GM23248 (cell line): ENCODE results near the gene TXN2. TPM values are rescaled to one million over a fixed set of nuclear protein-coding genes. Genes with fewer than 3 reads are reported as not detected.

Experiments used
- DNase-seq: peaks from one replicate; pipeline ENCODE4 v3.0.0-alpha.2; 2015
- H2AFZ ChIP-seq: fragments of 200-600 bp; sonication (generic); 2 replicates; pipeline ENCODE4 v1.6.1; 2016; ENCODE audit warnings: antibody characterized with exemption
- H3F3A ChIP-seq: fragments of 200-600 bp; sonication (generic); 2 replicates; pipeline ENCODE4 v1.6.1; 2016; ENCODE audit warnings: mild to moderate bottlenecking, antibody characterized with exemption, mixed run types; ENCODE audit not compliant: insufficient read depth
- H3K27ac ChIP-seq: fragments of 200-600 bp; sonication (generic); 2 replicates; pipeline ENCODE4 v1.5.1; 2016; ENCODE audit warnings: mild to moderate bottlenecking
- H3K27me3 ChIP-seq: fragments of 200-600 bp; sonication (generic); replicated peaks from 2 replicates; pipeline ENCODE4 v1.6.1; 2016; ENCODE audit warnings: mild to moderate bottlenecking; ENCODE audit not compliant: insufficient read depth
- H3K36me3 ChIP-seq: fragments of 200-600 bp; sonication (generic); 2 replicates; pipeline ENCODE4 v1.6.1; 2016; ENCODE audit warnings: low read depth, mild to moderate bottlenecking
- H3K4me1 ChIP-seq: fragments of 200-600 bp; sonication (generic); 2 replicates; pipeline ENCODE4 v1.6.1; 2016; ENCODE audit warnings: mild to moderate bottlenecking; ENCODE audit not compliant: insufficient read depth
- H3K4me2 ChIP-seq: fragments of 200-600 bp; sonication (generic); one replicate; pipeline ENCODE4 v1.6.1; 2016; ENCODE audit warnings: mild to moderate bottlenecking; ENCODE audit not compliant: unreplicated experiment
- H3K4me3 ChIP-seq: fragments of 200-600 bp; sonication (generic); 2 replicates; pipeline ENCODE4 v1.5.1; 2016; ENCODE audit warnings: mild to moderate bottlenecking
- H3K79me2 ChIP-seq: fragments of 200-600 bp; sonication (generic); 2 replicates; pipeline ENCODE4 v1.6.1; 2016; ENCODE audit warnings: mild to moderate bottlenecking; ENCODE audit not compliant: insufficient read depth
- H3K9ac ChIP-seq: fragments of 200-600 bp; sonication (generic); 2 replicates; pipeline ENCODE4 v1.6.1; 2016; ENCODE audit warnings: mild to moderate bottlenecking
- H3K9me2 ChIP-seq: fragments of 200-600 bp; sonication (generic); 2 replicates; pipeline ENCODE4 v1.6.1; 2016; ENCODE audit warnings: mixed run types, mild to moderate bottlenecking, moderate library complexity; ENCODE audit not compliant: insufficient read depth
- H3K9me3 ChIP-seq: fragments of 200-600 bp; sonication (generic); one replicate; pipeline ENCODE4 v1.6.1; 2017; ENCODE audit warnings: low read depth
- H4K20me1 ChIP-seq: fragments of 200-600 bp; sonication (generic); 2 replicates; pipeline ENCODE4 v1.6.0; 2016; ENCODE audit not compliant: insufficient read depth
- EZH2 ChIP-seq: fragments of 200-600 bp; sonication (generic); IDR thresholded peaks from 2 replicates; pipeline ENCODE4 v1.6.1; 2018; ENCODE audit warnings: antibody characterized with exemption, mild to moderate bottlenecking; ENCODE audit not compliant: insufficient read depth, poor library complexity, severe bottlenecking
- EZH2phosphoT487 ChIP-seq: fragments of 200-600 bp; sonication (generic); IDR thresholded peaks from 2 replicates; pipeline ENCODE4 v1.6.1; 2018; ENCODE audit warnings: antibody characterized with exemption, moderate library complexity, mild to moderate bottlenecking, low read depth; ENCODE audit not compliant: insufficient read depth
- WGBS, 2 experiments: methylation state at CpG; one replicate each; pipeline ENCODE4 v1.1.6; 2015 to 2017; ENCODE audit warnings: low lambda C conversion rate in 2 of 2, low coverage in 1 of 2; ENCODE audit errors: missing lambda C conversion rate in 2 of 2; 5-methylcytosine and 5-hydroxymethylcytosine counted together
- in situ Hi-C: fragments of 300-500 bp; cut with MboI; formaldehyde crosslinking; loops from 2 replicates; pipeline ENCODE4 v1.15.0; 2020
- polyA plus RNA-seq: library from polyadenylated mRNA; unstranded; fragments of >200 nt; fragmentation: Nextera tagmentation; extraction: Ambion mirVana; gene quantifications from 2 replicates; pipeline ENCODE4 v1.2.1, GENCODE V29; 2016
- total RNA-seq: library from RNA; depleted of rRNA; stranded (reverse); fragments of >200 nt; shearing (Covaris generic); gene quantifications from 2 replicates; pipeline ENCODE4 v1.2.3, GENCODE V29; 2014

TXN2 gene
- total and polyA plus RNA-seq, 2 experiments from 2014 or later, result 24.0 to 104 TPM

DNA sequence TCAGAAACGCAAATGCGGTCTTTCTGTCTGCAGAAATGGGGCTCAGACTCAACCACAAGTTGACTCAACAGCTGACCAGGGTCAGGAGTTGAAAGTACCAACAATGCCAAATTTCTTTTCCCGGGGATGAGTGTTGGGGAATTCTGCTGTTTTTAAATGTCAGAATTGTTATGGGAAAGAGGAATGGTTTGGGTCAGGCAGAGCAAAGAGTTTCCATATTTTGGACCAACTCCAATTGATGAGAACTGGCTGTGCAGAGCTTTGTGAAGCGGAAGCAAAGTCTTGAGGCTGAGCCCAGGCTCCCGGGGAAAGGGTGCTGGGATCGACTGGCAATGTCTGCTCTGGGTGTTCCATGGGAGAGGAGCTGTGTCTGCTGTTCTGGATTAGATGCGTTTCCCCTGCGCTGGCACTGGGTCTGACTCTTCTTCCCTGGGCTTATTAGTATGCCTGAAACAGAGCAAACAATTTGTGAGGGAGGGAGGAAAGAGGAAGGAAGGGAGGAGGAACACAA, 36.2 kb downstream of the TXN2 start:
- Histone ChIP-seq H3K9ac (no peak overlapping the region), H2AFZ (peak overlapping the region; percentile 44), H4K20me1 (no peaks in the 10 kb centered on the region), H3K4me3 (0 out of 2 replicates have a peak overlapping the region, but pooled peaks have one; percentile 10), H3K9me3 (no peaks in the 10 kb centered on the region), H3K4me2 (peak overlapping the region; percentile 35), H3K27ac (peak overlapping the region; percentile 41), H3K36me3 (no peaks in the 10 kb centered on the region), H3K4me1 (peaks cover 4% of the 10 kb centered on the region), H3K9me2 (no peaks in the 10 kb centered on the region), H3K79me2 (no peaks in the 10 kb centered on the region), H3F3A (peaks cover 8% of the 10 kb centered on the region), H3K27me3 (no peaks in the 10 kb centered on the region)
- in situ Hi-C loops, result no loop called here
- TF ChIP-seq EZH2phosphoT487, result no peak
- TF ChIP-seq EZH2, result no peak
- WGBS, 2 experiments, result 20% methylated on average over 8 of the region's 8 CpGs
- DNase-seq, result peak; percentile 80

DNA sequence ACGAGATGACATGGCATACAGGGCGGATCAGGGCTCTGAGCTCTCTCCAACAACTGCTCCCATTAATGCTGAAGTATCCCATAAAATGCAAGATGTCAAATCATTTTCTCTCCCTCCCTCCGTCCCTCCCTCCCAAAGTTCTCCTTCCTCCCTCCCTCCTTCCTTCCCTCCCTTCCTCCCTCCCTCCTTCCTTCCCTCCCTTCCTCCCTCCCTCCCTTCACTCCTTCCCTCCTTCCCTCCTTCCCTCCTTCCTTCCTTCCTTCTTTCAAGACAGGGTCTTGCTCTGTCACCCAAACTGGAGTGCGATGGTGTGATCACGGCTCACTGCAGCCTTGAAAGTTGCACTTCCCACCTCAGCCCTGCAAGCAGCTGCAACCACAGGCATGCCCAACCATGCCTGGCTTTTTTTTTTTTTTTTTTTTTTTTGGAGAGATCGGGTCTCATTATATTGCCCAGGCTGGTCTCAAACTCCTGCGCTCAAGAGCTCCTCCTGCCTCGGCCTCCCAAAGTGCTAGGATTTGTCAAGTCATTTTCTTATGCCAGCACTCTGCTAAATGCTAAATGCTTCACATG, 38.2 kb downstream of the TXN2 start:
- in situ Hi-C loops, result no loop called here
- no peaks in the 10 kb centered on the region for H4K20me1 ChIP-seq
- DNase-seq, result no peak

DNA sequence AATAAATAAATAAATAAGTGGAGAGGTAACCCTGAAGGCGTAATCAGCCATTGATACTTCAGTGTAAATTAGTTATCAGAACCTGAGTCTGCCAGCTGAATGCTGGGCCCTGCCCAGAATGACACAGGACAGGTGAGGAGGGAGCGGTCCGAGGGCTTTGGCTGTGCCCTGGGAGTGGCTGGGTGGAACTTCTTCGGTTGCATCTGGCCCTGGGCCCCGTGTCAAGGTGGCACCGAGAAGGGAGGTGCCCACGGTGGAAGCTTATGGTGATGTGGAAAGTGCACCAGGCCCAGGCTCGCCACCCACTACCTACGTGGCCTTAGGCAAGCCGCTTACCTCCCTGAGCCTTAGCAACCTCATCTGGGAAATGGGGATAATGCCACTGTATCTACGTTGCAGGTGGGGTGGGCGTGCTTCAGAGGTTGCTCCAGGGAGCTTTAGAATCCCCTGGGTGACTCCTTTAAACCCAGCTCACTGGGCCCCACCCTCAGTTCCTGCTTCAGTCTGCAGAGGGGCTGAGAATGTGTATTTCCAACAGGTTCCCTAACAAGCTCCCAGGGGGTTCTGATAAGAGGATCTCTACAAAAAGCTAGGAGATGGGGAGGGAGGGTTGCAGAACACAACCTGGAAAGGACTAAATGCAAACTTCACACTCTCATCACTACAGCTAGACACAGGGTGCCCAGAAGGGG, 38.8 kb downstream of the TXN2 start:
- H2AFZ ChIP-seq, result no peak overlapping the region
- H3K4me1 ChIP-seq, result peaks cover 18% of the 10 kb centered on the region
- WGBS, 2 experiments, result 87 to 91% methylated on average over 12 of the region's 12 CpGs
- no peak overlapping the region for H3K4me2 ChIP-seq
- no peaks in the 10 kb centered on the region for H3K36me3 ChIP-seq
- no peak overlapping the region for H3K4me3 ChIP-seq
- DNase-seq, result no peak
- TF ChIP-seq EZH2phosphoT487 (no peak), EZH2 (no peak)
- peaks cover 23% of the 10 kb centered on the region for H3F3A ChIP-seq
- no peaks in the 10 kb centered on the region for H3K79me2 ChIP-seq
- no peaks in the 10 kb centered on the region for H3K9me2 ChIP-seq
- H3K9me3 ChIP-seq, result no peaks in the 10 kb centered on the region
- H3K9ac ChIP-seq, result no peak overlapping the region
- H4K20me1 ChIP-seq, result no peaks in the 10 kb centered on the region
- H3K27ac ChIP-seq, result no peak overlapping the region
- no peaks in the 10 kb centered on the region for H3K27me3 ChIP-seq
- in situ Hi-C loops, result no loop called here

More for the DNA sequence above, 38.2 kb downstream of the TXN2 start:
- Histone ChIP-seq H3K27me3 (no peaks in the 10 kb centered on the region), H3K4me1 (peaks cover 18% of the 10 kb centered on the region), H3K9ac (no peak overlapping the region), H3K4me3 (no peak overlapping the region), H2AFZ (no peak overlapping the region), H3K9me2 (no peaks in the 10 kb centered on the region), H3K79me2 (no peaks in the 10 kb centered on the region), H3K9me3 (no peaks in the 10 kb centered on the region), H3F3A (peaks cover 22% of the 10 kb centered on the region), H3K27ac (no peak overlapping the region), H3K36me3 (no peaks in the 10 kb centered on the region), H3K4me2 (no peak overlapping the region)
- TF ChIP-seq EZH2 (no peak), EZH2phosphoT487 (no peak)
- WGBS, 2 experiments, result 88 to 91% methylated on average over 7 to 8 of the region's 8 CpGs

DNA sequence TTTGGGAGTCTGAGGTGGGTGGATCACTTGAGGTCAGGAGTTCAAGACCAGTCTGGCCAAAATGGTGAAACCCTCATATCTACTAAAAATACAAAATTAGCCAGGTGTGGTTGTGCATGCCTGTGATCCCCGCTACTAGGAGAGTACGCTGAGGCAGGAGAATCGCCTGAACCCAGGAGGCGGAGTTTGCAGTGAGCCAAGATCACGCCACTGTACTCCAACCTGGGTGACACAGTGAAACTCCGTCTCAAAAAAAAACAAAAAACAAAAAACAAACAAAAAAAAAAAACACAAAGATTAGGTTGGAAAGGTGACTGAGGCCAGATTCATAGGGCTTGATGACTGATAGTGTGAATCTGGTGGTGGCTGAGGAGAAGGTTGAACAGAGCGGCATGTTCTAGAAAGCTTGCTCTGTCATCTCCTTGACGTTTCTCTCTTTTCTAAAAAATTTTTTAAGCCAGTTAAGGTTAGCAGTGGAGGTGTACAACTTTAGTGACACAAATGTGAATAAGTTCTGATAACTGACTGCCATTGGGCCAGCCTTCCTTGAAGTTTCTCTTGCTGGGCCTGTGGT, 40.9 kb downstream of the TXN2 start:
- Histone ChIP-seq H3K79me2 (no peaks in the 10 kb centered on the region), H3K9ac (no peak overlapping the region), H4K20me1 (no peaks in the 10 kb centered on the region), H3K4me3 (no peak overlapping the region), H3K9me3 (no peaks in the 10 kb centered on the region), H3K4me2 (no peak overlapping the region), H3K4me1 (peaks cover 18% of the 10 kb centered on the region), H3K27me3 (no peaks in the 10 kb centered on the region), H3K36me3 (no peaks in the 10 kb centered on the region), H3K27ac (no peak overlapping the region; the same call in 1 of the 2 replicates), H3K9me2 (no peaks in the 10 kb centered on the region), H2AFZ (no peak overlapping the region), H3F3A (peaks cover 21% of the 10 kb centered on the region)
- no peak for DNase-seq
- no peak for TF ChIP-seq EZH2phosphoT487
- TF ChIP-seq EZH2, result no peak
- in situ Hi-C loops, result no loop called here
- WGBS, 2 experiments, result 94% methylated on average over 7 to 8 of the region's 8 CpGs
